Esophagus muscularis mucosa (tissue), 3 donors: ENCODE results near the gene LRRC56.

Experiments used
- POLR2A ChIP-seq: fragments of 450-650 bp; IDR thresholded peaks from one replicate; pipeline ENCODE4 v1.6.1; 2017; ENCODE audit warnings: antibody characterized with exemption, moderate library complexity, mild to moderate bottlenecking, low read depth
- TF ChIP-seq, protein P1 (sequence below), 3 experiments: fragments of 200-600 bp in 2 of 3; fragments of 450-650 bp in 1 of 3; sonication (generic) in 2 of 3; IDR thresholded peaks; one replicate each; pipeline ENCODE4 v1.5.1; 2017 to 2019; ENCODE audit warnings: antibody characterized with exemption in 3 of 3, mild to moderate bottlenecking in 2 of 3, moderate library complexity in 1 of 3

DNA sequence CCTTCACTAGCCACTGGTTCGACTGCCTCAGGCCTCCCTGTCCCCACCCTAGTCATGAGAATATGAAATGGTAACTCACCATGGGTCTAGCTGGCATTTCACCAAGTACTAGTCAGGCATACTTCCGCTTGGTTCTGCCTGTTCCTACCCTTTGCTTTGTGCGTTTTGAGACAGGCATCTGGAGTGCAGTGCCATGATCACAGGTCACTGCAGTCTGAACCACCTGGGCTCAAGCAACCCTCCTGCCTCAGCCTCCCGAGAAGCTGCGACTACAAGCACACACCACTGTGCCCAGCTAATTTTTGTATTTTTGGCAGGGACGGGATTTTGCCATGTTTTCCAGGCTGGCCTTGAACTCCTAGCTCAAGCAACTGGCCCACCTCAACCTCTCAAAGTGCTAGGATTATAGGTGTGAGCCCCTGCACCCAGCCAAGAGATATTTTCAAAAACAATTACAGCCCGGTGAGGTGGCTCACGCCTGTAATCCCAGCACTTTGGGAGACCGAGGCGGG is 16.1 kb upstream of the LRRC56 start:
- TF ChIP-seq POLR2A, result no peak
- TF ChIP-seq, protein P1, sequence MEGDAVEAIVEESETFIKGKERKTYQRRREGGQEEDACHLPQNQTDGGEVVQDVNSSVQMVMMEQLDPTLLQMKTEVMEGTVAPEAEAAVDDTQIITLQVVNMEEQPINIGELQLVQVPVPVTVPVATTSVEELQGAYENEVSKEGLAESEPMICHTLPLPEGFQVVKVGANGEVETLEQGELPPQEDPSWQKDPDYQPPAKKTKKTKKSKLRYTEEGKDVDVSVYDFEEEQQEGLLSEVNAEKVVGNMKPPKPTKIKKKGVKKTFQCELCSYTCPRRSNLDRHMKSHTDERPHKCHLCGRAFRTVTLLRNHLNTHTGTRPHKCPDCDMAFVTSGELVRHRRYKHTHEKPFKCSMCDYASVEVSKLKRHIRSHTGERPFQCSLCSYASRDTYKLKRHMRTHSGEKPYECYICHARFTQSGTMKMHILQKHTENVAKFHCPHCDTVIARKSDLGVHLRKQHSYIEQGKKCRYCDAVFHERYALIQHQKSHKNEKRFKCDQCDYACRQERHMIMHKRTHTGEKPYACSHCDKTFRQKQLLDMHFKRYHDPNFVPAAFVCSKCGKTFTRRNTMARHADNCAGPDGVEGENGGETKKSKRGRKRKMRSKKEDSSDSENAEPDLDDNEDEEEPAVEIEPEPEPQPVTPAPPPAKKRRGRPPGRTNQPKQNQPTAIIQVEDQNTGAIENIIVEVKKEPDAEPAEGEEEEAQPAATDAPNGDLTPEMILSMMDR (IDR thresholded peaks at IDR 0.05), result no peak
